GM20000 (cell line): Measurements from ENCODE around the gene SCAANT1.
A peak's percentile ranks its signal among the peaks of the same experiment; 100 is the strongest.

ENCODE experiments used
- DNase-seq: peaks from one replicate; pipeline ENCODE4 v3.0.0; 2012; ENCODE audit warnings: low spot score
- TF ChIP-seq, protein P1 (sequence below): IDR thresholded peaks from 2 replicates; pipeline ENCODE4 v1.5.1; 2012; ENCODE audit warnings: mild to moderate bottlenecking, control low read depth; ENCODE audit errors: extremely low read depth, missing control alignments

The SCAANT1 gene

DNA sequence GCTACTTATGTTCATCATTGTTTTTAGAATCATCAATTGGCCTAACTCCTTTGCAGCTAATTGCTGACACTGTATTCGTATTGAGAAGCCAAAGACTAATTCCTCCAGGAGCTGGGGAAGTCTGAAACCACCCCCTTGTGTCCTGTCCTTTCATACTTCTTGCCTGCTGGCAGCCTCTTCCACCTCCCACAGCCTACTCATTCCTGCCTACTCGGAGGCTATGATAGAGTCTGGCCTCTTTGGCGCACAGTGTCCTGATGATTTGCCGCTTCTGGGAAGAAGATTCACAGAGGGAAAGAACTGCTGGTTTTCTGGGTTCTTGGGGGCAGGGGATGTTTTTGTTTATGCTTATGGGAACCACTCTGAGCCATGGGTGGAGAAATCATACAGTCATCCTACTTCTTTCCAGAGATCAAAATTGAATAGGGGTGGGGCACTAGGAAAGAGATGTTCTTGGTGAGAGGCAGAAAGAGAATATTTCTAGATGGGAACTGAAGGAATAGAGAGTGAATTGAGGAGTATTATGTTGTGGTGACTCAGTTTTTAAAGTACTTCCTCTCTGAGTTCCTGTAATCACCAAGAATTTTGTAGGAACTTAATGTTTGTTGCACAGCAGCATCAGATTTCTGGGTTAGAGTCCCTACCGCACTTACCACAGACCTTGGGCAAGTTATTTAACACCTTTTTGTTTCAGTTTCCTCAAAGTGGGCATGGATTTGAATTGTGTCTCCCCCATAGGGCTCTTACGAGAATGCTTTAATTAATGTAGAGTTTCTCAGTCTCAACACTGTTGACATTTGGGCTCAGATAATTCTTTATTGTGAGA is 22.1 kb upstream of the SCAANT1 start:
- TF ChIP-seq, protein P1, sequence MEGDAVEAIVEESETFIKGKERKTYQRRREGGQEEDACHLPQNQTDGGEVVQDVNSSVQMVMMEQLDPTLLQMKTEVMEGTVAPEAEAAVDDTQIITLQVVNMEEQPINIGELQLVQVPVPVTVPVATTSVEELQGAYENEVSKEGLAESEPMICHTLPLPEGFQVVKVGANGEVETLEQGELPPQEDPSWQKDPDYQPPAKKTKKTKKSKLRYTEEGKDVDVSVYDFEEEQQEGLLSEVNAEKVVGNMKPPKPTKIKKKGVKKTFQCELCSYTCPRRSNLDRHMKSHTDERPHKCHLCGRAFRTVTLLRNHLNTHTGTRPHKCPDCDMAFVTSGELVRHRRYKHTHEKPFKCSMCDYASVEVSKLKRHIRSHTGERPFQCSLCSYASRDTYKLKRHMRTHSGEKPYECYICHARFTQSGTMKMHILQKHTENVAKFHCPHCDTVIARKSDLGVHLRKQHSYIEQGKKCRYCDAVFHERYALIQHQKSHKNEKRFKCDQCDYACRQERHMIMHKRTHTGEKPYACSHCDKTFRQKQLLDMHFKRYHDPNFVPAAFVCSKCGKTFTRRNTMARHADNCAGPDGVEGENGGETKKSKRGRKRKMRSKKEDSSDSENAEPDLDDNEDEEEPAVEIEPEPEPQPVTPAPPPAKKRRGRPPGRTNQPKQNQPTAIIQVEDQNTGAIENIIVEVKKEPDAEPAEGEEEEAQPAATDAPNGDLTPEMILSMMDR = no peak
- DNase-seq = no peak

DNA sequence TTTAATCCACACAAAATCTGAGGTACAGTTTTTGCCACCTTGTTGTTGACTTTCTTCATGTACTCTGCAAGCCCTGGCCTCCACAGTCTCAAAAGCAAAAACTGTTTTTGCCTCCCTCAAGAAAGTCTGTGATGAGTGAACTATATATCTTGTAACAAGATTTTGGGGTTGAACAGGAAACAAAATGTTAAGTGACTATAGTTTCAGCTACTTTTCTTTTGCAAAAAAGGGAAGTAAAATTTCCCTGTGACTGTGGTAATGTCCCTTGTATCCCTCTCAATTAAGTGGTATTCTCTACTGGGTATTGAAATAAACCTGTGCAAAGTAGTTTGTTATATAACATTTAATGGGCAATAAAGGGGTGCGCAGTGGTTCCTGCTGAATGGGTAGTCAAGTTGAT is 21.3 kb upstream of the SCAANT1 start:
- no peak for DNase-seq

DNA sequence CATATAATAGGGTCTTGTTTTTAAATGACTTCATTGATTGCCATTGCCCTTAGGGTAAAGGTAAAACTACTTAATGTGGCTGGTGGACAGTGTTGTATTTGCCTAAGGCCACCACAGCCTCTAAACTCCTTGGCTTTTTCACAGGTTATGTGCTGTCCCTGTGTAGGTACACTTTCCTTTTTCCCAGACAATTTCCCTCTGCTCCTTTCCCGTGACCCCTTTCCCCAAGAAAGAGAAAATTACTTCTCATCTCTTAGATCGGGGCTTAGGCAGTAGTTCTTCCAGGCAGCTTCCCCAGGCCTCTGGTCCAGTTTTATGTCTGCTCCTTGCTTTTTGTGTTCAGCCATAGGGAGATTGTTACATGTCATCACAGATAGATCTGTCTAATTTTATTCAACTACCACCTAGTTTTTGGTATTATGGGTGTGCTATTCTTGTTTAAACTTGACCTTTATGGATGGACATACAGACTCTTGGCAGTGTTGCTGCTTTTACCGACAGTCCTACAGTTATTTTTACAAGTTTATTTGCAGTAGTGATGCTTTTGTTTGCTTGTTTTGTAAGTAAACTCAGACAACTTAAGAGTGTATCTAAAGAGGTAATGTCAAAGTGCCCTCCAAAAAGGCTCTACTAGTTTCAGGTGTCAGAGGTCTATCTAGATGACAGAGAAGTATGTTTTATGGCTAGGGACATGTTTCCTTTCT is 20.5 kb upstream of the SCAANT1 start:
- TF ChIP-seq, protein P1 = no peak
- DNase-seq = no peak

More for the DNA sequence above, 21.3 kb upstream of the SCAANT1 start:
- TF ChIP-seq, protein P1 = no peak

DNA sequence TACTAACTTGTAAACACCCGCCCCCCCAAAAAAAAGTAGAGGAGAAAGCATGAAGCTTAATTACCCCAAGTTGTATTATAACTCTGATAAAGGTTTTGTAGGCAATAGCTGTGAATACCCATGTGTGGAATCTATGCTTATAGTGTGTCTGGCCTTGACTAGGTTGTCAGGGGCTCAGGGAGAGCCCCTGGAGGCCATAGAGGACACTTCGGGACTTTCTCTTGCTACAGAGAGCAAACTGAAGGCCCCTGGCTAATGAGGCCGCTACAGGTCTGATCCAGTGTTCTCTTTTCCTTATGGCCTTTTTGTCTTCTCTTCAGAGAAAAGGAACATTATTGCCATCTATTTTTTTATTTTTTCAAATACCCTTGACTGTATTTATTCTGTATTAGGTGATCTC is 19.1 kb upstream of the SCAANT1 start:
- no peak for DNase-seq
- TF ChIP-seq, protein P1 = no peak

DNA sequence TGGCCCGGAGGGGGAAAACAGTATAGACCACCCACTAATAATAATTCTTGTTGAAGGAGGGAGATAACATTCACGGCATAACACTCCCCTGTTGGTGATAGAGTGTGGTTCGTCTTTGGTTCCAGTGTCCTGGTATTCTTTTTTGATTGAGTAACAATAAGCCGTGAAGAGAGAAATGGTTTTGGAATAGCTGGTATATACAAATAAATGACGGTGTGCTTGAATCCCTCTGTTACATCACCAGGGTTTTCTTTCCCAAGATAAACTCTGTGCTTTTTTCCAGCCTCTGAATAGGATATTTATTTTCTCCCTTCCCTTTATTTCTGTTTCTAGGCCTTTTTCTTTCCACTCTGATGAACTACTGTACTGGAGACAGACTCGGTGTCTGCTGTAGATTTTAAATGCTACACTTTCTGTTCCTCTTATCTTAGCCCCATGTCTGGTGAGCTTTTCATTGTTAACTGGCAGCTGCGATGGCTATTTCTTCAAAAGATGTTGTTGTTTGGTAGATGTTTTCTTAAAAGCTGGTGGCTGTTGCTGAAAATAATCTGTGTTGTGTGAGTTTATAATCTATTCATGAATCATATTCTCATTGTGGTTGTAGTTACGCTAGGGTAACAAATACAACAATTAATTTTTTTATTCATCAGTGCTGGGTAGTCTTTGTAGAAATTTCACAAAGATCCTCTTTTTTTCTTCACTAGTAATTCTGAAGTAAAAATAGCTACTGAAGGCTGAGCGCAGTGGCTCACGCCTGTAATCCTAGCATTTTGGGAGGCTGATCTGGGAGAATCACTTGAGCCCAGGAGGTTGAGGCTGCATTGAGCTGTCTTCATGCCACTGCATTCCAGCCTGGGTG is 15.5 kb upstream of the SCAANT1 start:
- TF ChIP-seq, protein P1 = no peak
- DNase-seq = peak; percentile 34

DNA sequence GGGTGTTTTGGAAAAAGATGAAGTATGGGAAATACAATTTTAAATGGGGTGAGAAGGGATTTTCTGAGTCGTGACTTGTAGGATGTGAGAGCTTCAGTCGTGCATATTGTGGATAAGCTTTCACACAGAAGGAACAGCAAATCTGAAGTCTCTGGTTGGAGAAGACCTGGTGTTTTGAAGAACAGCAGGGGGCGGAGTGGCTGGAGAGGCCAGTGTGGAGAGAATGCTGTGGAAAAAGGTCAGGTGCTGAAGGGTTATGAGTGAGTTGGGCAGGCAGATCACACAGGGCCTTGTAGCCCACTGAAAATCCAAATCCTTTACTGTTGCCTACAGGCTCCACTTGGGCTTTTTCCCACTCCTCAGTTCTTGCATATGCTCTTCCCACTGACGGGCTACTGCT is 14.1 kb upstream of the SCAANT1 start:
- no peak for DNase-seq
- TF ChIP-seq, protein P1 = no peak
